Stimulated activated CD4-positive, alpha-beta T cell treated with anti-CD3 and anti-CD28 coated beads, Interleukin-4, amount 100 ng/mL, for 24 hours (primary cell): ENCODE data around the gene LSM3.

ENCODE experiments used
- DNase-seq: peaks from one replicate; pipeline ENCODE4 v3.0.0-alpha.2; 2020

LSM3 gene

GRCh38 chr3:14143271-14144225, 35.1 kb upstream of the LSM3 start:
- no peak for DNase-seq

- peak; percentile 71 for DNase-seq
These were observed 34.1 kb upstream of the LSM3 start for GRCh38 chr3:14144423-14145075.

GRCh38 chr3:14145236-14145635, 33.4 kb upstream of the LSM3 start:
- DNase-seq: no peak

GRCh38 chr3:14145670-14146380, 32.8 kb upstream of the LSM3 start:
- no peak for DNase-seq

GRCh38 chr3:14146381-14147065, 32.1 kb upstream of the LSM3 start:
- DNase-seq: peak; percentile 2

- no peak for DNase-seq
These were observed 31.6 kb upstream of the LSM3 start for GRCh38 chr3:14147066-14147435.

- no peak for DNase-seq
These were observed 31.0 kb upstream of the LSM3 start for GRCh38 chr3:14147617-14148016.

- no peak for DNase-seq
These were observed 30.3 kb upstream of the LSM3 start for GRCh38 chr3:14148041-14148985.

- DNase-seq: no peak
These were observed 28.5 kb upstream of the LSM3 start for GRCh38 chr3:14150078-14150477.

GRCh38 chr3:14150491-14151230, 28.0 kb upstream of the LSM3 start:
- no peak for DNase-seq

GRCh38 chr3:14151471-14152083, 27.0 kb upstream of the LSM3 start:
- DNase-seq: no peak

- DNase-seq: no peak
These were observed 26.2 kb upstream of the LSM3 start for GRCh38 chr3:14152233-14152962.

GRCh38 chr3:14152963-14153355, 25.7 kb upstream of the LSM3 start:
- no peak for DNase-seq

- DNase-seq: no peak
These were observed 25.0 kb upstream of the LSM3 start for GRCh38 chr3:14153663-14154062.

- DNase-seq: no peak
These were observed 24.3 kb upstream of the LSM3 start for GRCh38 chr3:14154276-14154675.

GRCh38 chr3:14154895-14155440, 23.6 kb upstream of the LSM3 start:
- no peak for DNase-seq

GRCh38 chr3:14156201-14156600, 22.4 kb upstream of the LSM3 start:
- no peak for DNase-seq

- no peak for DNase-seq
These were observed 21.6 kb upstream of the LSM3 start for GRCh38 chr3:14156843-14157561.

GRCh38 chr3:14157951-14158350, 20.7 kb upstream of the LSM3 start:
- no peak for DNase-seq
